Fibroblast of pulmonary artery (primary cell): Measurements from ENCODE around the gene ZC2HC1C.

ENCODE experiments used
- DNase-seq: peaks from one replicate; pipeline ENCODE4 v3.0.0-alpha.2; 2010; ENCODE audit warnings: low read depth
- H3K4me3 ChIP-seq: replicated peaks from 2 replicates; pipeline ENCODE4 v1.5.1; 2011; ENCODE audit warnings: low read depth, mild to moderate bottlenecking, control low read depth, low read length, moderate library complexity
- CTCF ChIP-seq: IDR thresholded peaks from 2 replicates; pipeline ENCODE4 v1.5.1; 2011; ENCODE audit warnings: mild to moderate bottlenecking, control low read depth, low read length, inconsistent platforms; ENCODE audit errors: missing control alignments

ZC2HC1C gene

GRCh38 chr14:75070383-75070782, 942 bp downstream of the ZC2HC1C start:
- no peak overlapping the region for H3K4me3 ChIP-seq
- TF ChIP-seq CTCF, result no peak
- DNase-seq, result no peak

- no peak for TF ChIP-seq CTCF
- DNase-seq, result no peak
- H3K4me3 ChIP-seq, result no peak overlapping the region
These were observed 8.4 kb downstream of the ZC2HC1C start for GRCh38 chr14:75077794-75078193.

GRCh38 chr14:75079521-75079920, 10.1 kb downstream of the ZC2HC1C start:
- DNase-seq, result no peak
- no peak for TF ChIP-seq CTCF

GRCh38 chr14:75081660-75082229, 12.3 kb downstream of the ZC2HC1C start:
- no peak overlapping the region for H3K4me3 ChIP-seq
- TF ChIP-seq CTCF, result no peak
- no peak for DNase-seq

More at GRCh38 chr14:75079521-75079920, 10.1 kb downstream of the ZC2HC1C start:
- no peak overlapping the region for H3K4me3 ChIP-seq

- no peak for TF ChIP-seq CTCF
These were observed 13.8 kb downstream of the ZC2HC1C start for GRCh38 chr14:75083271-75083670.

GRCh38 chr14:75084513-75084912, 15.1 kb downstream of the ZC2HC1C start:
- no peak overlapping the region for H3K4me3 ChIP-seq
- TF ChIP-seq CTCF, result no peak
- peak; percentile 4 for DNase-seq

More at GRCh38 chr14:75083271-75083670, 13.8 kb downstream of the ZC2HC1C start:
- no peak for DNase-seq
- H3K4me3 ChIP-seq, result no peak overlapping the region

GRCh38 chr14:75088153-75088552, 18.7 kb downstream of the ZC2HC1C start:
- TF ChIP-seq CTCF, result no peak
- H3K4me3 ChIP-seq, result no peak overlapping the region
- no peak for DNase-seq
